ENCODE results near the gene COL21A1. TPM values are rescaled to one million over a fixed set of nuclear protein-coding genes. Genes with fewer than 3 reads are reported as not detected.

The COL21A1 gene
- total RNA-seq, 1 experiment from 2014 or later, result 49.0 TPM

- CTCF ChIA-PET, result no interaction called here
- Histone ChIP-seq H3K27me3 (replicated peaks; ENCODE audit: insufficient read depth, low read depth, low read length, poor library complexity) (no peaks in the 10 kb centered on the region), H3K9me3 (ENCODE audit: low read depth, low read length, poor library complexity, severe bottlenecking) (peaks cover 18% of the 10 kb centered on the region), H3K27ac (ENCODE audit: low read depth, low read length, poor library complexity, severe bottlenecking) (peak overlapping the region; percentile 77), H3K4me1 (ENCODE audit: insufficient read depth, low read length, poor library complexity, severe bottlenecking) (peaks cover 15% of the 10 kb centered on the region), H3K4me3 (ENCODE audit: low read depth, low read length, poor library complexity, severe bottlenecking) (no peak overlapping the region), H3K36me3 (ENCODE audit: insufficient read depth, low read length, poor library complexity, severe bottlenecking) (peaks cover 24% of the 10 kb centered on the region)
- intact Hi-C loops (cut with micrococcal nuclease; ENCODE audit: unreplicated experiment), result no loop called here
- BruUV-seq (replicated peaks), result no TSS peak
- no peak for TF ChIP-seq EZH2 (IDR thresholded peaks at IDR 0.05; ENCODE audit: borderline replicate concordance, low read depth, low read length, poor library complexity, severe bottlenecking)
- TF ChIP-seq CTCF (conservative IDR thresholded peaks at IDR 0.05; ENCODE audit: low read depth, low read length), result no peak
- peak; percentile 71 for DNase-seq (ENCODE audit: low spot score)
- POLR2A ChIA-PET (ENCODE audit: low non-redundant PET), result no interaction called here
Measured at GRCh38 chr6:56091159-56091869, 156.1 kb downstream of the COL21A1 start.

GRCh38 chr6:56088641-56089040 lies 158.7 kb downstream of the COL21A1 start:
- intact Hi-C loops (cut with micrococcal nuclease; ENCODE audit: unreplicated experiment), result no loop called here
- BruUV-seq (replicated peaks), result no TSS peak
- H3K4me1 ChIP-seq (ENCODE audit: insufficient read depth, low read length, poor library complexity, severe bottlenecking), result peaks cover 17% of the 10 kb centered on the region
- H3K27ac ChIP-seq (ENCODE audit: low read depth, low read length, poor library complexity, severe bottlenecking), result no peak overlapping the region
- DNase-seq (ENCODE audit: low spot score), result no peak
- POLR2A ChIA-PET (ENCODE audit: low non-redundant PET), result no interaction called here
- TF ChIP-seq CTCF (conservative IDR thresholded peaks at IDR 0.05; ENCODE audit: low read depth, low read length) (no peak), EZH2 (IDR thresholded peaks at IDR 0.05; ENCODE audit: borderline replicate concordance, low read depth, low read length, poor library complexity, severe bottlenecking) (no peak)
- no peak overlapping the region for H3K4me3 ChIP-seq (ENCODE audit: low read depth, low read length, poor library complexity, severe bottlenecking)
- H3K36me3 ChIP-seq (ENCODE audit: insufficient read depth, low read length, poor library complexity, severe bottlenecking), result peaks cover 14% of the 10 kb centered on the region
- H3K27me3 ChIP-seq (replicated peaks; ENCODE audit: insufficient read depth, low read depth, low read length, poor library complexity), result no peaks in the 10 kb centered on the region
- peaks cover 10% of the 10 kb centered on the region for H3K9me3 ChIP-seq (ENCODE audit: low read depth, low read length, poor library complexity, severe bottlenecking)
- CTCF ChIA-PET, result no interaction called here

- Histone ChIP-seq H3K4me3 (ENCODE audit: low read depth, low read length, poor library complexity, severe bottlenecking) (no peak overlapping the region), H3K27me3 (replicated peaks; ENCODE audit: insufficient read depth, low read depth, low read length, poor library complexity) (no peaks in the 10 kb centered on the region), H3K27ac (ENCODE audit: low read depth, low read length, poor library complexity, severe bottlenecking) (no peak overlapping the region), H3K9me3 (ENCODE audit: low read depth, low read length, poor library complexity, severe bottlenecking) (peaks cover under 1% of the 10 kb centered on the region), H3K4me1 (ENCODE audit: insufficient read depth, low read length, poor library complexity, severe bottlenecking) (peaks cover 17% of the 10 kb centered on the region), H3K36me3 (ENCODE audit: insufficient read depth, low read length, poor library complexity, severe bottlenecking) (peaks cover 10% of the 10 kb centered on the region)
- ChIA-PET CTCF (no interaction called here), POLR2A (ENCODE audit: low non-redundant PET) (interaction anchor here (0.5 kb wide), 1 partner anchor 9 kb away, joined by 3 read pairs; no protein-coding TSS in a partner anchor)
- peak; percentile 70 for DNase-seq (ENCODE audit: low spot score)
- no TSS peak for BruUV-seq (replicated peaks)
- intact Hi-C loops (cut with micrococcal nuclease; ENCODE audit: unreplicated experiment), result no loop called here
- TF ChIP-seq CTCF (conservative IDR thresholded peaks at IDR 0.05; ENCODE audit: low read depth, low read length) (no peak), EZH2 (IDR thresholded peaks at IDR 0.05; ENCODE audit: borderline replicate concordance, low read depth, low read length, poor library complexity, severe bottlenecking) (no peak)
Measured at GRCh38 chr6:56087421-56087820, 160.0 kb downstream of the COL21A1 start.

All from A673 (cell line).